GM12874 (cell line): ENCODE results near the gene HS6ST3.

Experiments used
- CTCF ChIP-seq: IDR thresholded peaks from 2 replicates; pipeline ENCODE4 v1.5.1; 2011; ENCODE audit warnings: low read depth, mild to moderate bottlenecking, control low read depth, low read length, moderate library complexity; ENCODE audit not compliant: insufficient read depth

Gene HS6ST3

GRCh38 chr13:96297360-96297759 is 207.5 kb downstream of the HS6ST3 start:
- no peak for TF ChIP-seq CTCF

DNA sequence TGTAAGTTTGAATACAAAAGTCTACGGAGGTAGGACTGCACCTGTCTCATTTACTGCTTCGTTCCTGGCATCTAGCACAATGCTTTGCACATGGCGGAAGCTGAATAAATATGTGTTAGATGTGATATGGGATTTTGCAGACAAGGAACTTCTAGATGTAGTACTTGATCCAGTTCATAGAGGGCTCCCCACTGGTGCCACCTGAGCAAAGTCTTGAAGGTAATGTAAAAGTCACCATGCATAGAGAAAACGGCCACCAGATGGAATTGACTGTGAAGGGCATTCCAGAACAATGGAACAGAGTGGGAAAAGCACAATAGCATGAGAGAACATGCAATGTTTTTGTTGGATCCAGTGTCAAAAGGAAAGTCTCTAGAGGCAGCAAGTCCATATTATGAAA is 209.3 kb downstream of the HS6ST3 start:
- no peak for TF ChIP-seq CTCF

DNA sequence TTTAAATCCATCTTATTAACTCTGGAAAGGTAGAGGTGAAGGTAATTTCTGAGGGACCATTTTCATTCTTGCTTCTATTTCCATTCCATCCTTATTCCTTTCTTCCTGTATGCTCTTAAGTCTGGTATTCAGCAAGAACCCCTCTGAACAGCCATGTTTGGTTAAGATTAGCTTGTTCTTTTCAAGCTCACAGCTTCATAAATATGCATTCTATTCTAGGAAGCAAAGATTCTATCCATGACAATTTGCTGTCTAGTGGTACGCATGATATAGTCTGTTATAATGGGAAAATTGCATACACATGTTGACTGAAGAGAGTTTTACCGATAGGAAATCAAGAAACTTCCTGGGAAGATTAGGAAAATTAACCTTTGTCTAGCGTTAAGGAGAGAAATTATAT is 218.7 kb downstream of the HS6ST3 start:
- no peak for TF ChIP-seq CTCF

DNA sequence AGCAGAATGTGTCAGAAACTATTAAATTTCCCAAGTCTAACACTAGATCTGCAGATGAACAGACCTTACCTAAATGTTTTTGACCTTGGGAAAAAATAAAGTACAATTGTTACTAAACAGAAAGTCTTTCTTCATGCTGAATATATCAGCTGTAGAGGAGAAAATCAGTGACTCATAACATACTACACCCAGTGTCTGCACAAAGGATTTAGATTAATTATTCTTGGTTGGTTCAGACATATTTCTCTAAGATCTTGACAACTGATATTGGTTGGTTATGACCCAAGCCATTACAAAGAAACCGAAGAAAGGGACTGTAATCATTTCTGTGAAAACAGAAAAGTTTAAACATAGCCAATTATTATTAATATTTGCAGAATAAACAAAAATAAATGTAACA is 225.1 kb downstream of the HS6ST3 start:
- TF ChIP-seq CTCF, result no peak

- TF ChIP-seq CTCF, result no peak
Observed at GRCh38 chr13:96338030-96338429, 248.1 kb downstream of the HS6ST3 start.

- TF ChIP-seq CTCF, result no peak
Observed at GRCh38 chr13:96342286-96342685, 252.4 kb downstream of the HS6ST3 start.

- no peak for TF ChIP-seq CTCF
Observed at GRCh38 chr13:96342852-96343465, 253.1 kb downstream of the HS6ST3 start.
